ENCODE data around the gene COL15A1.

COL15A1 gene

DNA sequence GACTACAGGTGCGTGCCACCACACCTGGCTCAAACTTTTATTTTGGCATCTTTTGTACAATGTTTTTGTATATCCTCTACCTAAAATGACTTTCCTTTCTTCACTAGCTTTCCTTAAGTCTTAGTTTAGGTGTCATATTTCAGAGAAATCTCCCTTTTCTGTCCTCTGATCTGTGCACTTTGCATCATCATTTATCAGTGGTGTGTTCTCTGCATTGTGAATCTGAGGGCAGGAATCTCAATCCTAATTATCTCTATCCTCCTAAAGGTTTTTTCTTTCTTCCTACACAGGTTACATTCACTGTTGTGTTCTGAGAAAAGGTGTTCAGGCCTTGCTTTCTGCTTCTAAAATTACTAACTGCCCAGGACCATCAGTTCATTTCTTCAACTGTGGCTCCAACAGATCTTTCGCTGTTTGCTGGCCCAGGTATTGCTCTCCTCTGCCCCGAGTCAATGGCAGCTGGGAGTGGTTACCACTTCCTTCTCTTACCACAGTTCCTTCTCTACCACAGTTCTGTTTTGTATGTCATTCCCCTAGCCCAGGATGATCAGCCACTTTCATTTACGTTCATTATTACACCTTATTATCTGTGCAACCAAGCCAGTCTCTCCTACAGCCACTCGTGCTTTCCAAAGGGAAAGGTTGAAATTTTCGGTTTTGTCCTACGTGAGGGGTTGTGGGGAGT lies 175.2 kb downstream of the COL15A1 start:
- TF ChIP-seq FOXP2 (optimal IDR thresholded peaks at IDR 0.05; ENCODE audit: borderline replicate concordance, extremely low read depth, extremely low read length, insufficient read depth) = no peak
- no peak for TF ChIP-seq SIN3A (IDR thresholded peaks at IDR 0.05; ENCODE audit: borderline replicate concordance, insufficient read depth, low read length)
- TF ChIP-seq REST (IDR thresholded peaks at IDR 0.05; ENCODE audit: insufficient read depth in 1 of 2, low read depth in 2 of 2, low read length in 2 of 2) = no peak
- no peak for TF ChIP-seq TAF1 (IDR thresholded peaks at IDR 0.05; ENCODE audit: borderline replicate concordance, insufficient read depth, low read length)
- TF ChIP-seq POLR2AphosphoS5 (IDR thresholded peaks at IDR 0.05; ENCODE audit: low read depth, low read length) = no peak

GRCh38 chr9:99119976-99120655 lies 176.4 kb downstream of the COL15A1 start:
- TF ChIP-seq POLR2AphosphoS5 (IDR thresholded peaks at IDR 0.05; ENCODE audit: low read depth, low read length) = no peak
- TF ChIP-seq FOXP2 (optimal IDR thresholded peaks at IDR 0.05; ENCODE audit: borderline replicate concordance, extremely low read depth, extremely low read length, insufficient read depth) = no peak
- no peak for TF ChIP-seq TAF1 (IDR thresholded peaks at IDR 0.05; ENCODE audit: borderline replicate concordance, insufficient read depth, low read length)
- no peak for TF ChIP-seq REST (IDR thresholded peaks at IDR 0.05; ENCODE audit: insufficient read depth in 1 of 2, low read depth in 2 of 2, low read length in 2 of 2)
- TF ChIP-seq SIN3A (IDR thresholded peaks at IDR 0.05; ENCODE audit: borderline replicate concordance, insufficient read depth, low read length) = no peak
